Upper lobe of right lung (tissue), 1 donor: ENCODE data around the gene TMEM79. TPM values are rescaled to one million over a fixed set of nuclear protein-coding genes. Genes with fewer than 3 reads are reported as not detected.
A peak's percentile ranks its signal among the peaks of the same experiment; 100 is the strongest.

Source experiments
- ATAC-seq: fragments of 200-7000 bp; cut with Tn5 transposase; one replicate; pipeline ENCODE4 v1.9.1; 2020; ENCODE audit warnings: mild to moderate bottlenecking, moderate library complexity
- DNase-seq: peaks from one replicate; pipeline ENCODE4 v3.0.0-alpha.2; 2020
- H3K27ac ChIP-seq: fragments of 200-600 bp; one replicate; pipeline ENCODE4 v1.8.0; 2022
- H3K27me3 ChIP-seq: fragments of 200-600 bp; one replicate; pipeline ENCODE4 v1.8.0; 2022; ENCODE audit warnings: mild to moderate bottlenecking
- H3K36me3 ChIP-seq: fragments of 200-600 bp; one replicate; pipeline ENCODE4 v1.8.0; 2022
- H3K4me1 ChIP-seq: fragments of 200-600 bp; one replicate; pipeline ENCODE4 v1.8.0; 2022
- H3K4me3 ChIP-seq: fragments of 200-600 bp; one replicate; pipeline ENCODE4 v1.8.0; 2022; ENCODE audit warnings: mild to moderate bottlenecking
- H3K9me3 ChIP-seq: fragments of 200-600 bp; one replicate; pipeline ENCODE4 v1.8.0; 2022
- intact Hi-C: fragments of 100-400 bp; cut with DNase I; formaldehyde crosslinking; loops from one replicate; pipeline ENCODE4 v1.11.0; 2022
- total RNA-seq: library from RNA; stranded (reverse); fragmentation: NEBNext Ultra II Directional; extraction: Animal tissue kit (Norgen Biotek cat#: 25700); gene quantifications from one replicate; pipeline ENCODE4 v1.2.1, GENCODE V29; 2021
- TF ChIP-seq, protein P1 (sequence below): fragments of 200-600 bp; IDR thresholded peaks from one replicate; pipeline ENCODE4 v1.8.0; 2022; ENCODE audit warnings: antibody characterized with exemption
- donor health status: DM: no; HTN: yes; CAD: no; lungs with severe emphysema.

The TMEM79 gene
- total RNA-seq, 1 donor from 2014 or later: 3.3 TPM

DNA sequence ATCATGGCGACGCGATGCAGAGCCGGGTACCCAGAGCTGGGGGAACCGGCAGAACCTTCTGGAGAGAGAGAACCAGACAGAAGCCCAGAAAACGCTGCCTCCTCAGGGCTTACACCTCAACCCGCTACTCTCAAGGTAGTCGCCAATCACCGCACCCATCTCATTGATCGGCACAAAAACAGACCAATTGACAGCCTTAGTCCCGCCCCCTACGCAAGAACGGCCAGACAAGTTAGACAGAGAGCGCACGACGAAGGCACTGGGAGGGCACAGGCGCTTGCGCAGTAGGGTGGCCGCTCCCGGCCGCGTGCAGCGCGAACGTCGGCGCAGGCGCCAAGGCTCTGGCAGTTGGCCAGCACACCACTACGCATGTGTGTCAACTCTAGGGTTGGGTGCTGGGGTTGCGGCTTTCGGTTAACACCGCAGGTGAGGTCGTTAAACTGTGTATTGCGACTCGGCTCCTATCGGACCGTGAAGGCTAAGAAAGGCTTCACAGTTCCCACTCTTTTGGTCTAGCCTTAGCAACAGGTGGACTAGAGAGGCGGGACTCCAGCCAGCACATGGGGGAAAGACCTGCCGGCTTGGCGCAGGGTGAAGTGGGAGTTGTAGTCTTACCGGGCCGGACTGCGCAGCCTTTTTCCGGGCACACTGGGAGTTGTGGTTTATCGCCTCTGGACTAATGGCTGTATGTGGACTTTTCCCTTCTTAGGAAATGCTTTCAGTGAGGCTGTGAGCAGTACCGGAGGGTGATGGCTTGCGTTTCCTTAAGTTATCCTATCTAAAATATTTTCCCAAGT, 54.3 kb downstream of the TMEM79 start, which contains the start of the genes CCT3 and TSACC:
Gene CCT3 (minus strand): TSS at position 113 of the 797 bp plus-strand sequence. CDS start 108 bp downstream, at position 5.
Gene TSACC (plus strand): TSS at position 347 of the 797 bp plus-strand sequence. CDS start 1,232 bp downstream, outside the sequence.
- Histone ChIP-seq H3K4me3 (peak within 1 kb of the TSS; percentile 96), H3K36me3 (peaks cover 24% of the 10 kb centered on the region), H3K9me3 (no peaks in the 10 kb centered on the region), H3K27me3 (no peaks in the 10 kb centered on the region), H3K27ac (peak within 1 kb of the TSS; percentile 84), H3K4me1 (peaks cover 12% of the 10 kb centered on the region)
- peak; percentile 98 for ATAC-seq
- DNase-seq: peak; percentile 99
- intact Hi-C loops: no loop called here
- TF ChIP-seq, protein P1, sequence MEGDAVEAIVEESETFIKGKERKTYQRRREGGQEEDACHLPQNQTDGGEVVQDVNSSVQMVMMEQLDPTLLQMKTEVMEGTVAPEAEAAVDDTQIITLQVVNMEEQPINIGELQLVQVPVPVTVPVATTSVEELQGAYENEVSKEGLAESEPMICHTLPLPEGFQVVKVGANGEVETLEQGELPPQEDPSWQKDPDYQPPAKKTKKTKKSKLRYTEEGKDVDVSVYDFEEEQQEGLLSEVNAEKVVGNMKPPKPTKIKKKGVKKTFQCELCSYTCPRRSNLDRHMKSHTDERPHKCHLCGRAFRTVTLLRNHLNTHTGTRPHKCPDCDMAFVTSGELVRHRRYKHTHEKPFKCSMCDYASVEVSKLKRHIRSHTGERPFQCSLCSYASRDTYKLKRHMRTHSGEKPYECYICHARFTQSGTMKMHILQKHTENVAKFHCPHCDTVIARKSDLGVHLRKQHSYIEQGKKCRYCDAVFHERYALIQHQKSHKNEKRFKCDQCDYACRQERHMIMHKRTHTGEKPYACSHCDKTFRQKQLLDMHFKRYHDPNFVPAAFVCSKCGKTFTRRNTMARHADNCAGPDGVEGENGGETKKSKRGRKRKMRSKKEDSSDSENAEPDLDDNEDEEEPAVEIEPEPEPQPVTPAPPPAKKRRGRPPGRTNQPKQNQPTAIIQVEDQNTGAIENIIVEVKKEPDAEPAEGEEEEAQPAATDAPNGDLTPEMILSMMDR: no peak

Other genes with a start within 250 kb of the TMEM79 start
- gene UBQLN4, start 230.5 kb upstream of the TMEM79 start, total RNA-seq: 37.0 TPM
- gene LAMTOR2, start 229.5 kb upstream of the TMEM79 start, total RNA-seq: 49.7 TPM
- 62.0 TPM for gene RAB25, start 223.2 kb upstream of the TMEM79 start, total RNA-seq
- gene MEX3A, start 201.9 kb upstream of the TMEM79 start, total RNA-seq: 0.52 TPM
- 235 TPM for gene LMNA, start 169.6 kb upstream of the TMEM79 start, total RNA-seq
- gene SEMA4A, start 130.7 kb upstream of the TMEM79 start, total RNA-seq: 30.7 TPM
- 24.9 TPM for gene SLC25A44, start 90.2 kb upstream of the TMEM79 start, total RNA-seq
- gene PMF1, start 71.3 kb upstream of the TMEM79 start, total RNA-seq: 47.4 TPM
- 2.4 TPM for gene BGLAP, start 42.1 kb upstream of the TMEM79 start, total RNA-seq
- 1.9 TPM for gene PAQR6, start 36.3 kb upstream of the TMEM79 start, total RNA-seq
- 64.8 TPM for gene SMG5, start 1.5 kb upstream of the TMEM79 start, total RNA-seq
- gene GLMP, start 11.4 kb downstream of the TMEM79 start, total RNA-seq: 61.1 TPM
- gene VHLL, start 15.0 kb downstream of the TMEM79 start, total RNA-seq: not detected
- gene CCT3, start 54.0 kb downstream of the TMEM79 start, total RNA-seq: 120 TPM
- gene TSACC, start 54.2 kb downstream of the TMEM79 start, total RNA-seq: not detected
- gene RHBG, start 84.9 kb downstream of the TMEM79 start, total RNA-seq: not detected
- 60.8 TPM for gene MEF2D, start 216.4 kb downstream of the TMEM79 start, total RNA-seq